Retinal pigment epithelial cell (primary cell): ENCODE results near the gene RNF4.

ENCODE experiments used
- DNase-seq: peaks from one replicate; pipeline ENCODE4 v3.0.0-alpha.2; 2010; ENCODE audit warnings: low read depth
- H3K4me3 ChIP-seq: 2 replicates; pipeline ENCODE4 v1.5.1; 2011; ENCODE audit warnings: mild to moderate bottlenecking, low read length, control low read depth, moderate library complexity
- TF ChIP-seq, protein P1 (sequence below): conservative IDR thresholded peaks from 2 replicates; pipeline ENCODE4 v1.5.1; 2011; ENCODE audit warnings: low read depth, low read length, control low read depth, inconsistent platforms

The RNF4 gene

DNA sequence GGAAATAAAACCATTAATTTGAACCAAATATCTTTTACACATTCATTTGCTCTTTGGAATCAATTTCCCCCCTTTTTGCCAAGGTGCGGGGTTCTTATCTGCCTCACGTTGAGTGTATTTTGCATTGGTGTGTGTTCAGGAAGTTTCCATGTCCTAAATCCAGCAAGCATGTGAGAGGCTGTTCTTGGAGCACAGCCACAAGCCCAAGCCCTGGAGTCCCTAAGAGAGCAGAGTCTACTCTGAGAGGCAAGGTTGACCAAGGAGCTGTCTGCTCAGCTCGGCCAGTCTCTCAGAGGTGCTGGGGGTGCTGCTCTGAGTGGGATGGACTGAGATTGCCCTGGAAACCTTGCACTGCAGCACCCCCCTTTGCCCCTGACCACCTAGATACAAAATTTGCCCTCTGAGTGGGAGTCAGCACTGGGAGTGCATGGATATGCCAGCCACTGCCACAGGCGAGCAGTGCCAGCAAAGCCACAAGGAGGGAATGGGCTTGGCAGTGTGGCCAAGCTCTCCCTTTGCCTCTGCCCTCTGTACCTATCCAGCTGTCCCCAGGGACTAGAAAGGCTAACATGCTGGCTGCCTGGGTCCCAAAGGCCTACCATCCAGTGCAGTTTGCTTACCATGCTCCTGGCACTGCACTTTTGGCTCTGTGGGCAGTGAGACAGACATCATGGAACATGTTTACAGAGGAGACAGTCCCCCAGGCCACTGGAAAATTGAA, 47.1 kb downstream of the RNF4 start:
- no peak overlapping the region for H3K4me3 ChIP-seq
- no peak for DNase-seq
- TF ChIP-seq, protein P1, sequence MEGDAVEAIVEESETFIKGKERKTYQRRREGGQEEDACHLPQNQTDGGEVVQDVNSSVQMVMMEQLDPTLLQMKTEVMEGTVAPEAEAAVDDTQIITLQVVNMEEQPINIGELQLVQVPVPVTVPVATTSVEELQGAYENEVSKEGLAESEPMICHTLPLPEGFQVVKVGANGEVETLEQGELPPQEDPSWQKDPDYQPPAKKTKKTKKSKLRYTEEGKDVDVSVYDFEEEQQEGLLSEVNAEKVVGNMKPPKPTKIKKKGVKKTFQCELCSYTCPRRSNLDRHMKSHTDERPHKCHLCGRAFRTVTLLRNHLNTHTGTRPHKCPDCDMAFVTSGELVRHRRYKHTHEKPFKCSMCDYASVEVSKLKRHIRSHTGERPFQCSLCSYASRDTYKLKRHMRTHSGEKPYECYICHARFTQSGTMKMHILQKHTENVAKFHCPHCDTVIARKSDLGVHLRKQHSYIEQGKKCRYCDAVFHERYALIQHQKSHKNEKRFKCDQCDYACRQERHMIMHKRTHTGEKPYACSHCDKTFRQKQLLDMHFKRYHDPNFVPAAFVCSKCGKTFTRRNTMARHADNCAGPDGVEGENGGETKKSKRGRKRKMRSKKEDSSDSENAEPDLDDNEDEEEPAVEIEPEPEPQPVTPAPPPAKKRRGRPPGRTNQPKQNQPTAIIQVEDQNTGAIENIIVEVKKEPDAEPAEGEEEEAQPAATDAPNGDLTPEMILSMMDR = no peak

DNA sequence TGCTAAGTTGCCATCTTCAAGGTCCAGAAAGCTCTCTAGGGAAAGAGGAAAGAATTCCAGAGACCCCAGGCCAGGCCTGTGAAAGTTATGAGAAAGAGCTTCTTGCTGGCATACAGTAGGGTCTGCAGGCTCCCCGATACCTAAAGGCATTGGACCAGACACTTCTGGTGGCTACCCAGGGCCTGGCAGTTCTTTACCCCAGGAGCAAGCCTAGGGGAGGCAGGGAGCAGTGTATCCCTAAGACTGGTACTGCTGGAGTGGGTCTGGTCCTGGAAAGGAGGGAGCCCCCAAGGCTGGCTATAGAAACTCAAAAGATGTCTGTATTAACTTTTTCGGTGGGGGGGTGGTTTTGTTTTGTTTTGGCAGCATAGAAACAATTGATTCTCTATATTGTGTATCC, 47.7 kb downstream of the RNF4 start:
- no peak for DNase-seq
- TF ChIP-seq, protein P1 = no peak
- no peak overlapping the region for H3K4me3 ChIP-seq

DNA sequence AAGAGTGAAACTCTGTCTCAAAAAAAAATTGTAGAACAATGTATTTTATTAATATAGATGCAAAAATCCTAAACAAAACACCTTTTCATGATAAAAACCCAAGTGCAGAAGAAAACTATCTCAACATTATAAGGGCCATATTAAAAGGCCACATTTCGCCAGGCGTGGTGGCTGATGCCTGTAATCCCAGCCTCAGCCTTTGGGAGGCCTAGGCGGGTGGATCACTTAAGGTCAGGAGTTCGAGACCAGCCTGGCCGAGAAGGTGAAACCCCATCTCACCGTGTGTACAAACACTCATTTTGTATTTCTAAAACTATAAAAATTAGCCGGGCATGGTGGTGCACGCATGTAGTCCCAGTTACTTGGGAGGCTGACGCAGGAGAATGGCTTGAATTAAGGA, 57.7 kb downstream of the RNF4 start:
- TF ChIP-seq, protein P1 = no peak
- no peak overlapping the region for H3K4me3 ChIP-seq
- no peak for DNase-seq

DNA sequence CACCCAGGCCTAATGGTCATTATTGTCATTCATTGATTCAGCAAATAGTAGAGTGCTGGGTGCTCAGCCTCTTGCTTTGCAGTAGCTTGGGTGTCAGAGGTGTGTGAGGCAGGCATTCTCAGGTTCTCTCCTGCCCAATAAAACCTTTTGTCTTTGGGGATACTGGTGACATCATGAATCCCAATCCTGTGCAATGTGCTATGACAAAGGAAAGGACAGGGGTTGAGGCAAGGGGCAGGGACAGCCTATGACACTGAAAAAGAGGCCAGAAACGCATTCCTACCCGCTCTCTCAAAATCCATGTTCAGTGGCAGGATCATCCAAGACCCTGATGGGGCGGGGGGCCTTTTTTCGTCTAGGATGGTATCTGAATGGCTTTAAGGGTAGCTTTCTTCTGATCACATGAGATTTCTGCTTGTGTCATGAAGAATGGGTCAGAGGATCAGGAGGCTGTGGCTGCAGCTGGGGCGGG, 66.0 kb downstream of the RNF4 start:
- H3K4me3 ChIP-seq = peak overlapping the region; percentile 74
- TF ChIP-seq, protein P1 = no peak
- DNase-seq = no peak

DNA sequence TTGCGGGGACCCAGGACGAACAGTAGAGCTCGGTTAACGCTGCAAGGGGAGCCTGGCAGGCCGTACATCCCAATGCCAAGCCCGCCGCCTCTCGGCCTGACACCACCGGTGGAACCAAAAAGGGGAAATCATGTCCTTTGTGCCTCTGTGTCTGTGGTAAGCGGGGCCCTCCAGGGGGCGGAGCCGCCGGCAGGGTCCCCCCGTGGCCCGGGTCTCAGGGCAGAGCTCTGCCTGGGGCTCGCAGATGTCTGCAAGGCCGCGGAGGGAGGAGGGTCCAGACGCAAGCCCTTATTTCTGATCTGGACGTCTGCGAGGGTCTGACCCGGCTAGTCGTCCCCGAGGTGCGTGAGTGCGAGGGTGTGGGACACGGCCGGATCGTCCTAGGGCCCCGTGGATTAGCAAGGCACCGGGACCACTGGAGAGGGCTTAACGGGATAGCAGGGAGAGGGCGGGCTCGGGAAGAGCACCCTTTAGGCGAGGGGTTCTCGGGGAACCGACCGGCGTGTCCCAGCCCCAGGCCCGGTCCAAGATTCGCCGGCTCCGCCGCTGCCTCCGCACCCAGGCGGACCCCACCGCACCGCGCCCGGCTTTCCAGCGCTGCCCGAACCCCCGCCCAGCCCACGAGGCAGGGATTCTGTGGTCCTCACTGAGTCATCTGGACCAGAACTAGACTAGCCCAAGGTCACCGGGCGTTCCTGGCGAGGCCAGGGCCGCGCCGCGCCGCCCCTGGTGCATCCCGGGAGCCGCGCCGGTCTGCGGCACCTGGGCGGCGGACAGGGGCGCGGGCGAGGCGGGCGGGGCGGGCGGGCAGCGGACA, 66.7 kb downstream of the RNF4 start:
- DNase-seq = no peak
- peak overlapping the region; percentile 74 for H3K4me3 ChIP-seq
- TF ChIP-seq, protein P1 = peak; percentile 22

DNA sequence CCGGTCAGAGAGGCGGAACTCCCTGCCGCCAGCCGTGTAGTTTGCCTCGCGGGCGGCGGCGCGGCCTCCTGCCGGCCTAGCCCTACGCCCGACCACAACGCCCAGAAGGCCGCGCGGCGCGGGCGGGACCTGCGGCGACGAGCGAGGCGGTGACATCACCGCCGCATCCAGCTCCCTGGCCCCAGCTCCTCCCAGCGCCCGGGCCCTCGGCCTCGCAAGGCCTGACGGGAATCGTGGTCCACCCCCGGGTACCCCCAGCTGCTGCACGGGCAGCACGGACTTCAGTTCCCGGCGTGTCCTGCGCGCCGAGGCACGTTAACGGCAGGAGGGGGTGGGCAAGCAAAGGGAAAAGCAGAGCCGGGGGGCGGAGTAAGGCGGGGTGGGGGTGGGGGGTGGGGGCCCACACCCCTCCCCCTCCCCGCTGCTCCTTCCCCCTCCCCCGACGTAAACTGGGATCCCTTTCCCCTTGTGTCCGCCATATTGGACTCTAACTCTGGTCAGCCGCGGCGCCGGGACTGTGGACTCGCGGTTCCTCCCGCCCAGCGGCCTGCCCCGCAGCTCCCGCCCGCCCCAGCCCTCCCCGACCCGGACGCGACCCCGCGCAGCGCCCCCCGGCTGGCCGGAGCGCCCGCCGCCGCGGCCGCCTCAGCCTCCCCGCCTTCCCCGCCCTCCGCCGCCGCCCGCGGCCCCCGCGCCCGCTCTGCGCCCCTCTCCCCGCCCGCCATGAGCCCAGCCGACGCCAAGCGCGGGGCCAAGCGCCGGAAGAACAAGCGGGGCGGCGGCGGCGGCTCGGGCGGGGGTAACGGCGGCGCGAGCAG, 67.5 kb downstream of the RNF4 start, which contains the start of gene FAM193A:
TSS of gene FAM193A (plus strand) at position 455 of the 818 bp plus-strand sequence. CDS start at position 724, 269 bp downstream.
- TF ChIP-seq, protein P1 = no peak
- peak; percentile 98 for DNase-seq
- peak within 1 kb of the TSS; percentile 77 for H3K4me3 ChIP-seq
